HG02943 (cell line): ENCODE results near the gene PRKCSH.
"Not testable (repeated sequence)": the region's sequence is repeated elsewhere in the genome, so short reads cannot be mapped to it uniquely, and the experiment has no call there.

Source experiments
- ATAC-seq: cut with Tn5 transposase; IDR thresholded peaks from one replicate; pipeline ENCODE4 v1.9.1; 2021; ENCODE audit warnings: mild to moderate bottlenecking, low read depth, moderate library complexity; ENCODE audit not compliant: unreplicated experiment

Gene PRKCSH

GRCh38 chr19:11448410-11448809 lies 13.0 kb downstream of the PRKCSH start:
- ATAC-seq = no peak

GRCh38 chr19:11448923-11449554 lies 13.6 kb downstream of the PRKCSH start:
- ATAC-seq = no peak

- ATAC-seq = no peak
Observed at GRCh38 chr19:11450570-11451326, 15.3 kb downstream of the PRKCSH start.

- no peak for ATAC-seq
Observed at GRCh38 chr19:11451327-11451870, 16.0 kb downstream of the PRKCSH start.

GRCh38 chr19:11451871-11452619 lies 16.6 kb downstream of the PRKCSH start:
- ATAC-seq = no peak

- ATAC-seq = no peak
Observed at GRCh38 chr19:11452620-11453310, 17.3 kb downstream of the PRKCSH start.

GRCh38 chr19:11453468-11454341 lies 18.3 kb downstream of the PRKCSH start:
- ATAC-seq = no peak

- ATAC-seq = not testable (repeated sequence)
Observed at GRCh38 chr19:11455233-11455554, 19.8 kb downstream of the PRKCSH start.

GRCh38 chr19:11456659-11457058 lies 21.2 kb downstream of the PRKCSH start:
- ATAC-seq = no peak

- ATAC-seq = no peak
Observed at GRCh38 chr19:11457115-11457514, 21.7 kb downstream of the PRKCSH start.

GRCh38 chr19:11457831-11458230 lies 22.4 kb downstream of the PRKCSH start:
- ATAC-seq = no peak

GRCh38 chr19:11458236-11458900 lies 22.9 kb downstream of the PRKCSH start:
- no peak for ATAC-seq

GRCh38 chr19:11458912-11459311 lies 23.5 kb downstream of the PRKCSH start:
- ATAC-seq = not testable (repeated sequence)

- no peak for ATAC-seq
Observed at GRCh38 chr19:11460207-11460606, 24.8 kb downstream of the PRKCSH start.

- ATAC-seq = no peak
Observed at GRCh38 chr19:11461453-11461852, 26.0 kb downstream of the PRKCSH start.

GRCh38 chr19:11463391-11463790 lies 28.0 kb downstream of the PRKCSH start:
- no peak for ATAC-seq

GRCh38 chr19:11464333-11465265 lies 29.2 kb downstream of the PRKCSH start:
- ATAC-seq = no peak

GRCh38 chr19:11465600-11465999 lies 30.2 kb downstream of the PRKCSH start:
- no peak for ATAC-seq
